ENCODE results near the gene NHP2.

DNA sequence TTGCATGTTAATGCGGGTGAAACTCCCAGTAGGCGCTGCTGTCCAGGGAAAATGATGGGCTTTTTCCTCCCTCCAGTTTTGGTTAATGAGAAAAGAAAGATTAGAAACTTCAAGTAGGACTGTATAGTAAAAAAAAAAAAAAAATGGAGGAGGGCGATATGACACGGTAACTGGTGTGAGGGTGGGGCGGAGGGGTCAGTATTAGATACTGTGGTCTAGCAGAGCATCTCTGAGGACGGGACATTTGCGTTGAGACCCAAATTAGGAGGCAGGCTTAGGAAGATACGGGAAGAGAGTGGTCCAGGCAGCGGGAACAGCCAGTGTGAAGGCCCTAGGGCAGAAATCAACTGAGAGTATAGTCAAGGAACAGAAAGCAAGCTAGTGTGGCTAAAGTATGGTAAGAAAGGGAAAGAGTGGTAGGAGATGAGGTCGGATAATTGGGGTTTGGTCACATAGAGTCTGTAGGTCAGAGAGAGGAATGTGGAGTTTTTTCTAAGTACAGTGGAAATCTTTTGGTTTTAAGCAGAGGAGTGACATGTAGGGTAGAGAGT is 22.2 kb downstream of the NHP2 start:
- TF ChIP-seq TCF12 (IDR thresholded peaks at IDR 0.05; ENCODE audit: low read depth): no peak
- TF ChIP-seq, protein P1, sequence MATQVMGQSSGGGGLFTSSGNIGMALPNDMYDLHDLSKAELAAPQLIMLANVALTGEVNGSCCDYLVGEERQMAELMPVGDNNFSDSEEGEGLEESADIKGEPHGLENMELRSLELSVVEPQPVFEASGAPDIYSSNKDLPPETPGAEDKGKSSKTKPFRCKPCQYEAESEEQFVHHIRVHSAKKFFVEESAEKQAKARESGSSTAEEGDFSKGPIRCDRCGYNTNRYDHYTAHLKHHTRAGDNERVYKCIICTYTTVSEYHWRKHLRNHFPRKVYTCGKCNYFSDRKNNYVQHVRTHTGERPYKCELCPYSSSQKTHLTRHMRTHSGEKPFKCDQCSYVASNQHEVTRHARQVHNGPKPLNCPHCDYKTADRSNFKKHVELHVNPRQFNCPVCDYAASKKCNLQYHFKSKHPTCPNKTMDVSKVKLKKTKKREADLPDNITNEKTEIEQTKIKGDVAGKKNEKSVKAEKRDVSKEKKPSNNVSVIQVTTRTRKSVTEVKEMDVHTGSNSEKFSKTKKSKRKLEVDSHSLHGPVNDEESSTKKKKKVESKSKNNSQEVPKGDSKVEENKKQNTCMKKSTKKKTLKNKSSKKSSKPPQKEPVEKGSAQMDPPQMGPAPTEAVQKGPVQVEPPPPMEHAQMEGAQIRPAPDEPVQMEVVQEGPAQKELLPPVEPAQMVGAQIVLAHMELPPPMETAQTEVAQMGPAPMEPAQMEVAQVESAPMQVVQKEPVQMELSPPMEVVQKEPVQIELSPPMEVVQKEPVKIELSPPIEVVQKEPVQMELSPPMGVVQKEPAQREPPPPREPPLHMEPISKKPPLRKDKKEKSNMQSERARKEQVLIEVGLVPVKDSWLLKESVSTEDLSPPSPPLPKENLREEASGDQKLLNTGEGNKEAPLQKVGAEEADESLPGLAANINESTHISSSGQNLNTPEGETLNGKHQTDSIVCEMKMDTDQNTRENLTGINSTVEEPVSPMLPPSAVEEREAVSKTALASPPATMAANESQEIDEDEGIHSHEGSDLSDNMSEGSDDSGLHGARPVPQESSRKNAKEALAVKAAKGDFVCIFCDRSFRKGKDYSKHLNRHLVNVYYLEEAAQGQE (IDR thresholded peaks at IDR 0.05; ENCODE audit: low read depth): no peak
- TF ChIP-seq RAD21 (IDR thresholded peaks at IDR 0.05; ENCODE audit: low read depth): no peak
- no peak for TF ChIP-seq ZBTB7A (IDR thresholded peaks at IDR 0.05; ENCODE audit: low read depth)
- TF ChIP-seq, protein P2, sequence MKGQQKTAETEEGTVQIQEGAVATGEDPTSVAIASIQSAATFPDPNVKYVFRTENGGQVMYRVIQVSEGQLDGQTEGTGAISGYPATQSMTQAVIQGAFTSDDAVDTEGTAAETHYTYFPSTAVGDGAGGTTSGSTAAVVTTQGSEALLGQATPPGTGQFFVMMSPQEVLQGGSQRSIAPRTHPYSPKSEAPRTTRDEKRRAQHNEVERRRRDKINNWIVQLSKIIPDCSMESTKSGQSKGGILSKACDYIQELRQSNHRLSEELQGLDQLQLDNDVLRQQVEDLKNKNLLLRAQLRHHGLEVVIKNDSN (IDR thresholded peaks at IDR 0.05): no peak
- no peak for TF ChIP-seq EP300 (IDR thresholded peaks at IDR 0.05; ENCODE audit: borderline replicate concordance)
- TF ChIP-seq YY1 (IDR thresholded peaks at IDR 0.05; ENCODE audit: low read depth): no peak
- TF ChIP-seq TAF1 (IDR thresholded peaks at IDR 0.05; ENCODE audit: low read depth): no peak
- no peak for TF ChIP-seq CREB1 (IDR thresholded peaks at IDR 0.05; ENCODE audit: low read depth)

Measured in Ishikawa (cell line).